Middle frontal gyrus (tissue), 1 donor: ENCODE results near the gene ALKBH4.
"Not testable (repeated sequence)": the region's sequence is repeated elsewhere in the genome, so short reads cannot be mapped to it uniquely, and the experiment has no call there.

Experiments used
- DNase-seq: peaks from one replicate; pipeline ENCODE4 v3.0.0-alpha.2; 2015; ENCODE audit warnings: low spot score; ENCODE audit errors: extremely low spot score

ALKBH4 gene

GRCh38 chr7:102478314-102479208, 13.9 kb upstream of the ALKBH4 start, which contains the start of gene POLR2J:
POLR2J (minus strand) TSS chr7:102478922; CDS start chr7:102478860, 62 bp downstream.
- DNase-seq: not testable (repeated sequence)

GRCh38 chr7:102474736-102475435, 10.2 kb upstream of the ALKBH4 start:
- DNase-seq: not testable (repeated sequence)

GRCh38 chr7:102474116-102474515, 9.5 kb upstream of the ALKBH4 start:
- DNase-seq: not testable (repeated sequence)

- no peak for DNase-seq
Measured at GRCh38 chr7:102473271-102473991, 8.8 kb upstream of the ALKBH4 start.

GRCh38 chr7:102472126-102473041, 7.7 kb upstream of the ALKBH4 start:
- no peak for DNase-seq

GRCh38 chr7:102471791-102472125, 7.1 kb upstream of the ALKBH4 start:
- no peak for DNase-seq

- DNase-seq: no peak
Measured at GRCh38 chr7:102469972-102470825, 5.5 kb upstream of the ALKBH4 start.

GRCh38 chr7:102469351-102469971, 4.8 kb upstream of the ALKBH4 start:
- no peak for DNase-seq

GRCh38 chr7:102468478-102469350, 4.1 kb upstream of the ALKBH4 start:
- no peak for DNase-seq

- no peak for DNase-seq
Measured at GRCh38 chr7:102467581-102468477, 3.2 kb upstream of the ALKBH4 start.

GRCh38 chr7:102466097-102466496, 1.4 kb upstream of the ALKBH4 start:
- DNase-seq: no peak

- no peak for DNase-seq
Measured at GRCh38 chr7:102463841-102464576, 654 bp downstream of the ALKBH4 start.

GRCh38 chr7:102460467-102460866, 4.2 kb downstream of the ALKBH4 start:
- DNase-seq: no peak

- DNase-seq: no peak
Measured at GRCh38 chr7:102459221-102459844, 5.3 kb downstream of the ALKBH4 start.

- DNase-seq: no peak
Measured at GRCh38 chr7:102457352-102457924, 7.2 kb downstream of the ALKBH4 start.

- no peak for DNase-seq
Measured at GRCh38 chr7:102456327-102456726, 8.3 kb downstream of the ALKBH4 start.
